Large intestine (tissue), 3 donors: ENCODE data around the gene ISCA2. TPM values are rescaled to one million over a fixed set of nuclear protein-coding genes. Genes with fewer than 3 reads are reported as not detected.

Experiments
- DNase-seq, 2 donors: peaks; one replicate each; pipeline versions ENCODE4 v3.0.0 to v3.0.0-alpha.2; 2013
- H3K27ac ChIP-seq: one replicate; pipeline ENCODE4 v1.5.1; 2013; ENCODE audit warnings: low read length
- H3K27me3 ChIP-seq: 2 replicates; pipeline ENCODE4 v1.6.1; 2013; ENCODE audit warnings: low read length; ENCODE audit not compliant: control insufficient read depth, insufficient read depth
- H3K36me3 ChIP-seq: 2 replicates; pipeline ENCODE4 v1.6.1; 2013; ENCODE audit warnings: low read length; ENCODE audit not compliant: control insufficient read depth, insufficient read depth
- H3K4me1 ChIP-seq: one replicate; pipeline ENCODE4 v1.6.1; 2013; ENCODE audit warnings: low read length; ENCODE audit not compliant: control insufficient read depth, insufficient read depth
- H3K4me3 ChIP-seq: one replicate; pipeline ENCODE4 v1.5.1; 2013; ENCODE audit warnings: low read length
- H3K9me3 ChIP-seq: one replicate; pipeline ENCODE4 v1.6.1; 2013; ENCODE audit warnings: mild to moderate bottlenecking, low read depth, low read length, moderate library complexity; ENCODE audit not compliant: control insufficient read depth
- WGBS: methylation state at CpG from one replicate; pipeline ENCODE4 v1.1.5; 2013; ENCODE audit warnings: low lambda C conversion rate; ENCODE audit not compliant: insufficient coverage; 5-methylcytosine and 5-hydroxymethylcytosine counted together
- polyA plus RNA-seq: library from polyadenylated mRNA; unstranded; fragments of 120-200 nt; gene quantifications from one replicate; pipeline ENCODE4 v1.2.1, GENCODE V29; 2013

Gene ISCA2
- polyA plus RNA-seq, 1 donor, result 34.7 TPM

GRCh38 chr14:74539503-74539902, 45.9 kb downstream of the ISCA2 start:
- Histone ChIP-seq H3K9me3 (no peaks in the 10 kb centered on the region), H3K4me1 (no peaks in the 10 kb centered on the region), H3K27ac (no peak overlapping the region), H3K27me3 (peaks cover 9% of the 10 kb centered on the region), H3K36me3 (no peaks in the 10 kb centered on the region), H3K4me3 (no peak overlapping the region)
- DNase-seq, result no peak
- 29% methylated on average over 1 of the region's 4 CpGs for WGBS

- no peaks in the 10 kb centered on the region for H3K9me3 ChIP-seq
- H3K27me3 ChIP-seq, result peaks cover 3% of the 10 kb centered on the region
- H3K36me3 ChIP-seq, result no peaks in the 10 kb centered on the region
- DNase-seq, result no peak
- H3K4me3 ChIP-seq, result no peak overlapping the region
- no peaks in the 10 kb centered on the region for H3K4me1 ChIP-seq
- H3K27ac ChIP-seq, result no peak overlapping the region
- no CpG with 5 or more reads among the region's 3 CpGs for WGBS
These were observed 47.7 kb downstream of the ISCA2 start for GRCh38 chr14:74541225-74541624.

GRCh38 chr14:74542056-74542685, 48.6 kb downstream of the ISCA2 start:
- WGBS, result no CpG with 5 or more reads among the region's 10 CpGs
- DNase-seq, result no peak
- H3K4me3 ChIP-seq, result no peak overlapping the region
- H3K36me3 ChIP-seq, result no peaks in the 10 kb centered on the region
- H3K27me3 ChIP-seq, result peaks cover 3% of the 10 kb centered on the region
- no peaks in the 10 kb centered on the region for H3K9me3 ChIP-seq
- no peaks in the 10 kb centered on the region for H3K4me1 ChIP-seq
- H3K27ac ChIP-seq, result no peak overlapping the region

- WGBS, result no CpG with 5 or more reads among the region's 5 CpGs
- no peak overlapping the region for H3K4me3 ChIP-seq
- DNase-seq, result no peak
- no peaks in the 10 kb centered on the region for H3K36me3 ChIP-seq
- no peaks in the 10 kb centered on the region for H3K9me3 ChIP-seq
- H3K27ac ChIP-seq, result no peak overlapping the region
- no peaks in the 10 kb centered on the region for H3K4me1 ChIP-seq
- peaks cover 3% of the 10 kb centered on the region for H3K27me3 ChIP-seq
These were observed 50.3 kb downstream of the ISCA2 start for GRCh38 chr14:74543771-74544438.

GRCh38 chr14:74545386-74545785, 51.8 kb downstream of the ISCA2 start:
- no peaks in the 10 kb centered on the region for H3K9me3 ChIP-seq
- H3K4me3 ChIP-seq, result no peak overlapping the region
- WGBS, result no CpG with 5 or more reads among the region's 4 CpGs
- H3K27me3 ChIP-seq, result peaks cover 3% of the 10 kb centered on the region
- no peak overlapping the region for H3K27ac ChIP-seq
- DNase-seq, result no peak
- no peaks in the 10 kb centered on the region for H3K36me3 ChIP-seq
- no peaks in the 10 kb centered on the region for H3K4me1 ChIP-seq

GRCh38 chr14:74546416-74546815, 52.9 kb downstream of the ISCA2 start:
- DNase-seq, result no peak
- Histone ChIP-seq H3K36me3 (no peaks in the 10 kb centered on the region), H3K27ac (no peak overlapping the region), H3K4me1 (no peaks in the 10 kb centered on the region), H3K4me3 (no peak overlapping the region), H3K27me3 (peaks cover 3% of the 10 kb centered on the region), H3K9me3 (no peaks in the 10 kb centered on the region)
- 33% methylated on average over 2 of the region's 11 CpGs for WGBS

Other genes starting within 250 kb of the ISCA2 start
- 138 TPM for gene ABCD4, start 190.8 kb upstream of the ISCA2 start, polyA plus RNA-seq
- 0.69 TPM for gene VRTN, start 145.3 kb upstream of the ISCA2 start, polyA plus RNA-seq
- 0.10 TPM for gene SYNDIG1L, start 67.6 kb upstream of the ISCA2 start, polyA plus RNA-seq
- gene NPC2, start 460 bp upstream of the ISCA2 start, polyA plus RNA-seq, result 431 TPM
- 3.5 TPM for gene LTBP2, start 118.5 kb downstream of the ISCA2 start, polyA plus RNA-seq
- gene AREL1, start 219.3 kb downstream of the ISCA2 start, polyA plus RNA-seq, result 23.5 TPM
- 41.3 TPM for gene FCF1, start 219.4 kb downstream of the ISCA2 start, polyA plus RNA-seq